ENCODE measurements around the gene PRLH. TPM values are rescaled to one million over a fixed set of nuclear protein-coding genes. Genes with fewer than 3 reads are reported as not detected.
A peak's percentile ranks its signal among the peaks of the same experiment; 100 is the strongest.

Gene PRLH
- polyA plus RNA-seq, 2 of the 4 experiments (the other 2 are of a cell fraction): not detected

GRCh38 chr2:237529452-237530402 is 36.6 kb upstream of the PRLH start:
- ChIA-PET POLR2A (interaction anchor here (0.6 kb wide), 1 partner anchor 17 kb away, joined by 4 read pairs; no protein-coding TSS in a partner anchor), CTCF (interaction anchor here (1.0 to 6.6 kb wide), 3 partner anchors 12 to 408 kb away, joined by 3 to 55 read pairs (median 5); no protein-coding TSS in a partner anchor)
- H3K4me2 ChIP-seq: no peak overlapping the region
- H3K27ac ChIP-seq: peak overlapping the region in 1 of 2 experiments; percentile 21; a peak in 1 of 6 replicates
- 94% methylated on average over 14 of the region's 19 CpGs for WGBS (ENCODE audit: missing lambda C conversion rate)
- peaks cover 12% of the 10 kb centered on the region; the same call in 1 of the 3 replicates for H3K4me1 ChIP-seq
- H3K9me3 ChIP-seq: no peaks in the 10 kb centered on the region
- H3K4me3 ChIP-seq: no peak overlapping the region
- no peak for DNase-seq (ENCODE audit: low read depth in 1 of 2, low spot score in 1 of 2)
- ATAC-seq: peak in 1 of 2 experiments; percentile 14; a peak in 3 of 6 replicates
- no peak for FAIRE-seq
- peak; percentile 95 for TF ChIP-seq MAFK (IDR thresholded peaks at IDR 0.05; ENCODE audit: partially characterized antibody)
- no peak for TF ChIP-seq CEBPB (IDR thresholded peaks at IDR 0.05)

GRCh38 chr2:237530472-237531433 is 35.6 kb upstream of the PRLH start:
- FAIRE-seq: no peak
- TF ChIP-seq CEBPB (IDR thresholded peaks at IDR 0.05) (no peak), HES2 (IDR thresholded peaks at IDR 0.05) (no peak), KDM5A (IDR thresholded peaks at IDR 0.05) (no peak), MYC (IDR thresholded peaks at IDR 0.05; ENCODE audit: borderline replicate concordance, low read length) (no peak), RNF2 (IDR thresholded peaks at IDR 0.05; ENCODE audit: borderline replicate concordance, low read depth) (no peak), HMGXB4 (CRISPR knock-in tag; IDR thresholded peaks at IDR 0.05; ENCODE audit: borderline replicate concordance) (no peak), CBX2 (IDR thresholded peaks at IDR 0.05; ENCODE audit: borderline replicate concordance, low read depth) (no peak), MAFK (IDR thresholded peaks at IDR 0.05; ENCODE audit: partially characterized antibody) (no peak), MAZ (IDR thresholded peaks at IDR 0.05; ENCODE audit: borderline replicate concordance, low read depth, low read length) (no peak), POLR2A (IDR thresholded peaks at IDR 0.05; ENCODE audit: low read length) (no peak), PBX3 (IDR thresholded peaks at IDR 0.05) (no peak), ZFP36 (IDR thresholded peaks at IDR 0.05; ENCODE audit: borderline replicate concordance, partially characterized antibody) (no peak), POLR2AphosphoS2 (conservative IDR thresholded peaks at IDR 0.05; ENCODE audit: low read length) (no peak), CBX8 (IDR thresholded peaks at IDR 0.05) (no peak), NFE2L2 (conservative IDR thresholded peaks at IDR 0.05; ENCODE audit: low read length) (no peak), HOXB5 (CRISPR knock-in tag; IDR thresholded peaks at IDR 0.05) (no peak), HDAC2 (IDR thresholded peaks at IDR 0.05) (no peak), ATOH8 (CRISPR knock-in tag; IDR thresholded peaks at IDR 0.05; ENCODE audit: low read depth) (no peak), EHMT2 (IDR thresholded peaks at IDR 0.05; ENCODE audit: low read depth) (no peak)
- Histone ChIP-seq H3K9me3 (no peaks in the 10 kb centered on the region), H3K4me2 (no peak overlapping the region), H3K27ac (no peak overlapping the region; a peak in 1 of 6 replicates), H3K4me1 (peaks cover 15% of the 10 kb centered on the region; the same call in 1 of the 3 replicates), H3K4me3 (no peak overlapping the region)
- ChIA-PET CTCF (interaction anchor here (1.2 to 6.6 kb wide), 5 partner anchors 10 to 409 kb away, joined by 5 to 55 read pairs (median 20); no protein-coding TSS in a partner anchor), POLR2A (interaction anchor here (0.6 kb wide), 1 partner anchor 18 kb away, joined by 4 read pairs; no protein-coding TSS in a partner anchor)
- no peak for DNase-seq (ENCODE audit: low read depth in 1 of 2, low spot score in 1 of 2)
- peak in 1 of 2 experiments; percentile 14; a peak in 1 of 6 replicates for ATAC-seq
- WGBS (ENCODE audit: missing lambda C conversion rate): 93% methylated on average over 11 of the region's 12 CpGs

All from A549 (cell line).